IPS-NIHi7 (cell line): ENCODE results near the gene FKRP.
"Not testable (repeated sequence)": the region's sequence is repeated elsewhere in the genome, so short reads cannot be mapped to it uniquely, and the experiment has no call there.

ENCODE experiments used
- DNase-seq: peaks from one replicate; pipeline ENCODE4 v3.0.0; 2012; ENCODE audit warnings: mixed read lengths; ENCODE audit errors: extremely low spot score

Gene FKRP

DNA sequence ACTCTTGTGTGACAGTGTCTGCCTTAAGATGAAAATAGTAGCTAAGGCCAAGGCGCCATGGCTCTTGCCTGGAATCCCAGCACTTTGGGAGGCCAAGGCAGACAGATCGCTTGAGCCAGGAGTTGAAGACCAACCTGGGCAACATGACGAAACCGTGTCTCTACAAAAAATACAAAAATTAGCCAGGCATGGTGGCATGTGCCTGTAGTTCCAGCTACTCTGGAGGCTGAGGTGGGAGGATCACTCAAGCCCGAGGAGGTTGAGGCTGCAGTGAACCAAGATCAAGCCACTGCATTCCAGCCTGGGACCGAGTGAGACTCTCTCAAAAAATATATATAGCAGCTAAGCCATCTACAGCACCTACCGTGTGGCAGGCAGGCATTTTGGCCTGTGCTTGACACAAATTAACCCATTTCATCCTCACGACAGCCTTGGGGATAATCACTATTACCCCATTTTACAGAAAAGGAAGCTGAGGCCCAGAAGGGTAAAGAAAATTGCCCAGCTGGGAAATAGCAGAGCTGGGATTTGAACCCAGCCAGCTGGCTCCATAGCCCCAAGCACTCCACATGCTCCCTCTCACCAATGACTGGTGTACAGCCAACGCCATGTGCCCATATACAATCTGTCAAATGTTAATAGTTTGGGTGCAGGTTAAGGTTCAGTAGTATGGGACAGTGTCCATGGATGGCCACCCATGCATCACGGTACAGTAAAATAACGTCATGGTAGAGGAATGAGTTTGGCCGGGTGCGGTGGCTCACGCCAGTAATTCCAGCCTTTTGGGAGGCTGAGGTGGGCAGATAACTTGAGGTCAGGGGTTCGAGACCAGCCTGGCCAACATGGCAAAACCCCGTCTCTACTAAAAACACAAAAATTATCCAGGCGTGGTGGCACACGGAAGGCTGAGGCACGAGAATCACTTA is 39.5 kb downstream of the FKRP start:
- DNase-seq: no peak

DNA sequence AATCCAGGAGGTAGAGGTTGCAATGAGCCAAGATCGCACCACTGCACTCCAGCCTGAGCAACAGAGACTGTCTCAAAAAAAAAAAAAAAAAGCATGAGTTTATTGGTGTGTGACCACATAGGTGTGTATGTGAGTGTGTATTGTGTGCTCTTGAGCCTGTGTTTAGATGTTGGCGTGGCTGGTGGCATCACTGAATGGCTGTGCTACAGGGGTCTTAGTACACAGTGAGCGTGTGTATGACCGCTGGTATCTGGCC is 40.1 kb downstream of the FKRP start:
- no peak for DNase-seq

DNA sequence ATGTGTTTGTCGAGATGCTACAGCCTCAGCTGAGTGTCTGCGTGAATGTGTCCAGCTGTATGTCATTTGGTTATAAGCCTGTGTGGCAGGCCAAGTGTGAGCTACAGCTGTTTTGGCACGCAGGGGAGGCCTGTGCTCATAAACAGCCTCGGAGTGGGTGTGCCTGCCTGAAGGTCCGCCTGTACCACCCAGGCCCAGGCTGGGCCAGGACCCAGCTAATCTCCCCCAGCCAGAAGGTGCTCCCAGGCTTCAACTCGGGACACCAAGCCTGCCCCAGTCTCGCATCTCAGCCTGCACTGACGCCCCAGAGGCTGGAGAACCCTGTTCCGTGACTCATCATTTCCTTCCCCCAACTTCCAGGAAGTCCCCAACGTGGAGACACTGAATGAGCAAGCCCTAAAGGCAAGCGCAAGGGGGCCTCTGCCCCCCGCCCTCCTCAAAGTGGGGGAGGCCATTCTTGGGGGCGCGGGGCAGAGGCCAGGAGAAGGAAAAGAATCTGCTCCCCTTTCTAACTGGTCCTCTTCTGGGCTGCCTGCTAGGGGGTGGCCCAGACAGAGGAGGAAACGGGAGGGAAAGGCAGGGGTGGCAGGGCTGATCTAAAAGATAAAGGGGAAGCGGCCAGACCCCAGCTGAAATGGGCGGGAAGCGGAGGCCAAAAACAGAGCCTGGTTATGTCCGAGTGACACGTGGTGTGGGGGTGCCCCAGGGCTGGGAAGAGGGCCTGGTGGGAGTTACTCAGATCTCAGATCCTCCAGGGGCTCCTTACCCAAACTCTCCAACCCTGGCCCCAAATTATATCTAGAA is 40.6 kb downstream of the FKRP start:
- DNase-seq: peak; percentile 54

- DNase-seq: no peak
Observed at GRCh38 chr19:46787040-46787330, 41.1 kb downstream of the FKRP start.

GRCh38 chr19:46787331-46788261 is 41.7 kb downstream of the FKRP start:
- DNase-seq: peak; percentile 61

- DNase-seq: peak; percentile 99
Observed at GRCh38 chr19:46788262-46788967, 42.6 kb downstream of the FKRP start, which contains the start of gene SLC1A5. Gene SLC1A5, minus strand, starts transcription at chr19:46788594. Its CDS starts 629 bp downstream, at chr19:46787965.

DNA sequence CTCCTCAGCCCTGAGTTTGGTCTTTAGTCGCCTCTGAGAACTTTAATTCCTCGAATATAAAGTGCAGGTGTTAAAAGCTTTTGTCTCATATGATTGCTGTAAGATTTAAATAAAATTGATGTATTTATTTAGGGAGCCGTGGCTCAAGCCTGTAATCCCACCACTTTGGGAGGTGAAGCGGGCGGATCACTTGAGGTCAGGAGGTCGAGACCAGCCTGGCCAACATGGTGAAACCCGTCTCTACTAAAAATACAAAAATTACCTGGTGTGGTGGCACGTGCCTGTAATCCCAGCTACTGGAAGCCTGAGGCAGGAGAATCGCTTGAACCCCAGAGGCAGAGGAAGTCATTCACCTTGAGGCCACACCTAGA is 43.1 kb downstream of the FKRP start:
- no peak for DNase-seq

- DNase-seq: no peak
Observed at GRCh38 chr19:46789371-46789770, 43.5 kb downstream of the FKRP start.

- DNase-seq: no peak
Observed at GRCh38 chr19:46791944-46792343, 46.1 kb downstream of the FKRP start.

DNA sequence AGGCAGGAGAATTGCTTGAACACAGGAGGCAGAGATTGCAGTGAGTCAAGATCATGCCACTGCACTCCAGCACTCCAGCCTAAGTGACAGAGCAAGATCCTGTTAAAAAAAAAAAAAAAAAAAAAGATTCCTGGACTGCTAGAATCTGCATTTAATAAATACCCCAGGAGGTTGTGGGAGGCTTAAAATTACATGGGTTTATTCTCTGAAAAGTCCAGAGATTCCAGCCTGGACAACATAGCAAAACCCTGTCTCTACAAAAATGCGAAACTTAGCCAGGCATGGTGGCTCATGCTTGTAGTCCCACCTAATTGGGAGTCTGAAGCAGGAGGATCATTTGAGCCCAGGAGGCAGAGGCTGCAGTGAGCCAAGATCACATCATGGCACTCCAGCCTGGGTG is 52.0 kb downstream of the FKRP start:
- no peak for DNase-seq

GRCh38 chr19:46798713-46799112 is 52.9 kb downstream of the FKRP start:
- no peak for DNase-seq

DNA sequence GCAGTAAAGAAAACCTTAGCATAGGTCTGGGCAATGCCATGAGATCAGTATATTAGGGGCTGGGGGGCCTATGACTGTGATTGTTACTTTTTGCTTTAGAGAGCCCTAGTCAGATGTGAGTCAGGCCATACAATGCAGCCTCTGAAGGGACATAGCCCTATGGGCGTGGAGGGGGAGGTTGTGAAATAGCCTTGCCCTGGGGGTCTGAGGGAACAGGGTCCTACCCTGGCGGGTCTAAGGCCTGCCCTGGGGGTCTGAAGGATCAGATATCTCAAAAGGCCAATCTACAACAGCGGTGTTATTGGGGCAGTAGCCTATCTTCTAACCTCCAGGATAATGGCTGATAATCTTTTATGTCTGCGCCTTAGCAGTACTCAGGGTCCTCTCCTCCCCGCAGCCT is 56.3 kb downstream of the FKRP start:
- no peak for DNase-seq

GRCh38 chr19:46803555-46803954 is 57.7 kb downstream of the FKRP start:
- DNase-seq: no peak

DNA sequence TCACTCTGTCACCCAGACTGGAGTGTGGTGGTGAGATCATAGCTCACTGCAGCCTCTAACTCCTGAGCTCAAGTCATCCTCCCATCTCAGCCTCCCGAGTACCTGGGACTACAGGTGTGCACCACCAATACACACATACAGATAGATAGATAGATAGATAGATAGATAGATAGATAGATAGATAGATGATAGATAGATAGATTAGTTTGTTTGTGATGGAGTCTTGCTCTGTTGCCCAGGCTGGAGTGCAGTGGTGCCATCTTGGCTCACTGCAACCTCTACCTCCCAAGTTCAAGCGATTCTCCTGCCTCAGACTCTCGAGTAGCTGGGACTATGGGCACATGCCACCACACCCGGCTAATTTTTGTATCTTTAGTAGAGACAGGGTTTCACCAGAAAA is 58.6 kb downstream of the FKRP start:
- not testable (repeated sequence) for DNase-seq

GRCh38 chr19:46806656-46807055 is 60.8 kb downstream of the FKRP start:
- no peak for DNase-seq
